Brain microvascular endothelial cell (primary cell): ENCODE data around the gene TEC.

Experiments
- DNase-seq: peaks from one replicate; pipeline ENCODE4 v3.0.0-alpha.2; 2020
- H3K27ac ChIP-seq: fragments of 250-450 bp; sonication (Bioruptor Pico); 2 replicates; pipeline ENCODE4 v1.5.1; 2020; ENCODE audit warnings: mild to moderate bottlenecking, moderate library complexity
- H3K27me3 ChIP-seq: fragments of 250-450 bp; sonication (Bioruptor Pico); replicated peaks from 2 replicates; pipeline ENCODE4 v1.5.1; 2020; ENCODE audit warnings: mild to moderate bottlenecking
- H3K36me3 ChIP-seq: fragments of 250-450 bp; sonication (Bioruptor Pico); replicated peaks from 2 replicates; pipeline ENCODE4 v1.5.1; 2020; ENCODE audit warnings: mild to moderate bottlenecking
- H3K4me3 ChIP-seq: 2 replicates; pipeline ENCODE4 v1.5.1; 2011; ENCODE audit warnings: low read depth, mild to moderate bottlenecking, control low read depth, low read length, moderate library complexity
- in situ Hi-C: cut with HindIII; loops from 2 replicates; pipeline ENCODE4 v1.10.0; 2017; ENCODE audit warnings: low sequenced_read_pairs, low pct_ligation_motif_present
- TF ChIP-seq, protein P1 (sequence below): IDR thresholded peaks from 2 replicates; pipeline ENCODE4 v1.5.1; 2011; ENCODE audit warnings: low read depth, mild to moderate bottlenecking, moderate library complexity, low read length, control low read depth, inconsistent platforms; ENCODE audit errors: missing control alignments

The TEC gene

DNA sequence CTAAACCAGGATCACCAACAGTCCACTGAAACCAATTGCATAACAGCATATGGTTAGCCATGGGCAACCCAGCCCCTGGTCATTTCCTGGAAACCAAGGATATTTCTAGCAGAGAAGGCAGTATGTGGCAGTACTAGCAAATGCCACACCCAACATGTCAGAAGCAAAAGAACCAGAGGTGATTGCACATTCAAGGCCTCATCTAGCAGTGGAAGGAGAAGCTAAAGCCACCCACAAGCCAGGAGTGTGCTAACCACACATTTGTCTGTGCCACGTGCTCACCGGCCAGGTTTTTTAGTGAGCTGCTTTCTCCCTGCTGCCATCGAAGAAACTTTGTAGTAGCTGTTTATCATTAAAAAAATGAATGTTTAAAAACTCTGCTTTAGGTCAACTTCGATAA, 42.0 kb downstream of the TEC start:
- H3K36me3 ChIP-seq = no peaks in the 10 kb centered on the region
- H3K4me3 ChIP-seq = no peak overlapping the region
- TF ChIP-seq, protein P1, sequence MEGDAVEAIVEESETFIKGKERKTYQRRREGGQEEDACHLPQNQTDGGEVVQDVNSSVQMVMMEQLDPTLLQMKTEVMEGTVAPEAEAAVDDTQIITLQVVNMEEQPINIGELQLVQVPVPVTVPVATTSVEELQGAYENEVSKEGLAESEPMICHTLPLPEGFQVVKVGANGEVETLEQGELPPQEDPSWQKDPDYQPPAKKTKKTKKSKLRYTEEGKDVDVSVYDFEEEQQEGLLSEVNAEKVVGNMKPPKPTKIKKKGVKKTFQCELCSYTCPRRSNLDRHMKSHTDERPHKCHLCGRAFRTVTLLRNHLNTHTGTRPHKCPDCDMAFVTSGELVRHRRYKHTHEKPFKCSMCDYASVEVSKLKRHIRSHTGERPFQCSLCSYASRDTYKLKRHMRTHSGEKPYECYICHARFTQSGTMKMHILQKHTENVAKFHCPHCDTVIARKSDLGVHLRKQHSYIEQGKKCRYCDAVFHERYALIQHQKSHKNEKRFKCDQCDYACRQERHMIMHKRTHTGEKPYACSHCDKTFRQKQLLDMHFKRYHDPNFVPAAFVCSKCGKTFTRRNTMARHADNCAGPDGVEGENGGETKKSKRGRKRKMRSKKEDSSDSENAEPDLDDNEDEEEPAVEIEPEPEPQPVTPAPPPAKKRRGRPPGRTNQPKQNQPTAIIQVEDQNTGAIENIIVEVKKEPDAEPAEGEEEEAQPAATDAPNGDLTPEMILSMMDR = no peak
- no peak for DNase-seq
- no peak overlapping the region for H3K27ac ChIP-seq
- in situ Hi-C loops = no loop called here
- no peaks in the 10 kb centered on the region for H3K27me3 ChIP-seq

DNA sequence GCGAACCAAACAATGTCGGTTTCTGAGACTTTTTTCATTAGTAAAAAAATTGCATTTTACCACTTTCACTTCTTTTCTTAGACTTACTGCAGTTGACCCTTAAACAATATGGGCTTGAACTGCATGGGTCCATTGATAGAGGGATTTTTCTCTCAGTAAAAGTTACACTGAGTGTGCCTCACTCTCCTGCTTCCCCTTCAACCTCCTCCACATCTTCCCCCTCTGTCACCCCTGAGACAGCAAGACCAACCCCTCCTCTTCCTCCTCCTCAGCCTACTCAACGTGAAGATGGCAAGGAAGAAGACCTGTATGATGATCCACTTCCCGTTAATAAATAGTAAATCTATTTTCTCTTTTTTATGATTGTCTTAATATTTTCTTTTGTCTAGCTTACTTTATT, 43.4 kb downstream of the TEC start:
- TF ChIP-seq, protein P1 = no peak
- no peak for DNase-seq
- Histone ChIP-seq H3K27ac (no peak overlapping the region), H3K4me3 (no peak overlapping the region), H3K36me3 (no peaks in the 10 kb centered on the region), H3K27me3 (no peaks in the 10 kb centered on the region)
- in situ Hi-C loops = no loop called here

DNA sequence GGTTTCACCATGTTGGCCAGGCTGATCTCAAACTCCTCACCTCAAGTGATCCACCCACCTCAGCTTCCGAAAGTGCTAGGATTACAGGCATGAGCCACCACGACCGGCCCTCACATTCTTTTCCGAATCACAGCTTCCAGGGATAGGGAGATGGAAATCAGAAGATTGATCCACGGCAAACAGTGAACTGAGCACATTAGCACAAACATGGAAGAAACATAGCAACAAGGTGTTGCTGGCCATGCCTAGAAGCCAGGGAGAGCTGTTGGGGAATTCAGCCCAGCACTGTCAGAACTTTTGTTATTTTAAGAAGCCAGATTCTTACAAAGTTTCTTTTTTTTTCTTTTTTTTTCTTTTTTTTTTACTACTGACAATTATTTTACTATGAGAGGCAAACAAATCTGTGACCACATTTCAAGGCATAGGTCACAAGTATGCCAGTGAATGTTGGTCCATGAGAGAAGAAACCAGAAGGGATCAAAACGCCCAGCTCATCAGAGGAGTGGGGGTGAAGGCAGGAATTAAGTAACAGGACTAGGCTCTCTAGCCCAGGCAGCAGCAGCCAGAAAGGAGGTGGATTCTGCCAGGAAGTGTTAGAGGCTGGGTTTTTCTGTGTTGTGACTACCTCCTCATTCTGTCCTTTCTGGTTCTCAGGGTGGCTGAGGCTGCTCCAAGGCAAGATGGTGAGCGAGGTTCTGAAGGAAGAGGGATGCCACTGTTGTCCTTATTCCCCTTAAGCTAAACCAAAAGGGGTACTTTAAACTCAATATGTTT, 44.1 kb downstream of the TEC start:
- H3K27ac ChIP-seq = no peak overlapping the region
- H3K27me3 ChIP-seq = no peaks in the 10 kb centered on the region
- in situ Hi-C loops = no loop called here
- TF ChIP-seq, protein P1 = no peak
- DNase-seq = no peak
- H3K4me3 ChIP-seq = no peak overlapping the region
- no peaks in the 10 kb centered on the region for H3K36me3 ChIP-seq

DNA sequence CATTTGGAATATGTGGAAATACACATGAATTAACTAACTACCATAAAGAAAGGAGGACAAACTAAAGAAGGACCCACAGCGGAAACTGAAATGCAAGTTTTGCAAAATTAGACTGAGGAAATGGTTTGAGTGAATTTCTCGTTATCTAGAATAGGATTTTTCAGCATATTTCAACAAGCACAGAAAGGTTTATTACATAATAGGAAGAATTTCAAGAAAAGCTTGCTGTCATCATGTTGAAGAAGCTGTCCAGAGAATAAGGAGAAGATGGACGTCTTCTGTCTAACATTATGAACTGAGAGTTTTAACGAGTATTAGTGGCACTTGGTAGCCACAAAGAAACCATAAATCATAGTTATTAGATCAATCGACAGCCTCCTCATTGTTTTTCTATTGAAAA, 45.0 kb downstream of the TEC start:
- no peaks in the 10 kb centered on the region for H3K27me3 ChIP-seq
- no peaks in the 10 kb centered on the region for H3K36me3 ChIP-seq
- in situ Hi-C loops = no loop called here
- H3K4me3 ChIP-seq = no peak overlapping the region
- TF ChIP-seq, protein P1 = no peak
- no peak for DNase-seq
- H3K27ac ChIP-seq = no peak overlapping the region

DNA sequence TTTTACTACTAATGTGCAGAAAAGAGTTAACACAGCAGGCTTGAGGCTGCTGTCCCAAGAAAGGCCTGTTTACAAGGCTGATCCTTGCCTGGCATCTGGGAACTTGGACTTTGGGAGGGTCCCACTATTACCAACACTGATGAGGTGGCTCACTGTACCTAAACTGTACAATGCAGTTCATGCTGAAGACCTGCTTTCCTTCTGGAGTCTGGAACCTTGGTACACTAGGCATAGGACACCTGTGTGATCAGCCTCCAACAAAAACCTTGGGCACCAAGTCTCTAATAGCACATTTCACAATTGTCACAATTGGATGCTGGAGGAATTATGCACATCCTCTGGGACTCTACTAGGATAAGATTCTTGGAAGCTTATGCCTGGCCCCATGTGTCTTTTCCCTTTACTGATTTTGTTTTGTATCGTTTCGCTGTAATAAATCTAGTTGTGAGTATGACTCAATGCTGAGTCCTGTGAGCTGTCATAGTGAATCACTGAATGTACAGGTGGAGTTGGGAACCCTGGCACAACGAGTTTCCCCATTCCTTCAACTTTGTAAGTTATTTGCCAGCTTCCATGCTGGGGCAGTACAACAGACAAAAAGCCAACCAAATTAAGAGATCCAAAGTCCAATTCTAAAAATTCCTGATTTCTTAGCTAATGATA, 45.9 kb downstream of the TEC start:
- H3K36me3 ChIP-seq = no peaks in the 10 kb centered on the region
- no peak for DNase-seq
- TF ChIP-seq, protein P1 = no peak
- no peak overlapping the region for H3K27ac ChIP-seq
- in situ Hi-C loops = no loop called here
- no peak overlapping the region for H3K4me3 ChIP-seq
- no peaks in the 10 kb centered on the region for H3K27me3 ChIP-seq
